Activated CD4-positive, alpha-beta T cell treated with anti-CD3 and anti-CD28 coated beads, Interleukin-2, Interleukin-4, amounts not matched to agents 100 ng/mL and 50 ng/mL, durations not matched to agents 16 hours and 8 hours (primary cell): ENCODE data around the gene EIF4EBP2.

Source experiments
- DNase-seq: peaks from one replicate; pipeline ENCODE4 v3.0.0-alpha.2; 2020; ENCODE audit warnings: low spot score

Gene EIF4EBP2

GRCh38 chr10:70461397-70462348 lies 57.7 kb downstream of the EIF4EBP2 start:
- peak; percentile 40 for DNase-seq

GRCh38 chr10:70462349-70462984 lies 58.5 kb downstream of the EIF4EBP2 start:
- DNase-seq, result no peak

GRCh38 chr10:70465278-70465677 lies 61.3 kb downstream of the EIF4EBP2 start:
- no peak for DNase-seq

- DNase-seq, result no peak
These were observed 61.9 kb downstream of the EIF4EBP2 start for GRCh38 chr10:70465832-70466231.

GRCh38 chr10:70466951-70467350 lies 63.0 kb downstream of the EIF4EBP2 start:
- DNase-seq, result no peak

- no peak for DNase-seq
These were observed 69.0 kb downstream of the EIF4EBP2 start for GRCh38 chr10:70472799-70473454.

GRCh38 chr10:70474780-70475179 lies 70.8 kb downstream of the EIF4EBP2 start:
- no peak for DNase-seq

GRCh38 chr10:70475661-70476060 lies 71.7 kb downstream of the EIF4EBP2 start:
- no peak for DNase-seq

GRCh38 chr10:70476249-70477035 lies 72.5 kb downstream of the EIF4EBP2 start:
- no peak for DNase-seq

GRCh38 chr10:70477661-70478162 lies 73.8 kb downstream of the EIF4EBP2 start:
- DNase-seq, result peak; percentile 76
